ENCODE measurements around the gene PGPEP1. TPM values are rescaled to one million over a fixed set of nuclear protein-coding genes. Genes with fewer than 3 reads are reported as not detected.

Gene PGPEP1
- total RNA-seq, 1 experiment from 2014 or later, result 6.5 TPM

DNA sequence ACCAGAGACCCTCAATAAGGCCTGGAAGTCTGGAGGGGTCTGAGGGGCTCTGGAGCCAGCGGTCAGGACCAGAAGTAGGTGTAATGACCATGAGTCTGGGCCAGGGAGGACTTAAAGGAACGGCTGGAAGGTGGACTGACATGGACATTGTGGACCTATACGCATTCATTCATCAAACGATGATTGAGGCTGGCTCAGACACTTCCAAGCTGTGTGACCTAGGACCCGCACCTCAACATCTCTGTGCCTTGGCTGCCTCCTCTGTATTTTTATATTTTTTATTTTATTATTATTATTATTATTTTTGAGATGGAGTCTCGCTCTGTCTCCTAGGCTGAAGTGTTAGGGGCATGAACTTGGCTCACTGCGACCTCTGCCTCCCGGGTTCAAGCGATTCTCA is 66.4 kb downstream of the PGPEP1 start:
- Mint-ChIP-seq H3K9me3 (ENCODE audit: unreplicated experiment) (no peaks in the 10 kb centered on the region), H3K27me3 (ENCODE audit: insufficient read depth, unreplicated experiment) (no peaks in the 10 kb centered on the region), H3K27ac (ENCODE audit: low read depth, unreplicated experiment) (no peak overlapping the region), H3K4me3 (ENCODE audit: unreplicated experiment) (no peak overlapping the region), H3K4me1 (ENCODE audit: insufficient read depth, unreplicated experiment) (peaks cover 9% of the 10 kb centered on the region), H3K36me3 (ENCODE audit: insufficient read depth, unreplicated experiment) (no peaks in the 10 kb centered on the region)
- no TSS peak for BruUV-seq (replicated peaks)
- POLR2A ChIA-PET, result no interaction called here
- CTCF ChIA-PET, result interaction anchor here (0.7 to 2.6 kb wide), 3 partner anchors 18 to 1149 kb away, joined by 3 to 12 read pairs (median 3); no protein-coding TSS in a partner anchor
- intact Hi-C loops (cut with micrococcal nuclease), result no loop called here
- no peak for DNase-seq (ENCODE audit: unreplicated experiment)
- TF ChIP-seq CTCF (IDR thresholded peaks at IDR 0.05; ENCODE audit: unreplicated experiment), result no peak

DNA sequence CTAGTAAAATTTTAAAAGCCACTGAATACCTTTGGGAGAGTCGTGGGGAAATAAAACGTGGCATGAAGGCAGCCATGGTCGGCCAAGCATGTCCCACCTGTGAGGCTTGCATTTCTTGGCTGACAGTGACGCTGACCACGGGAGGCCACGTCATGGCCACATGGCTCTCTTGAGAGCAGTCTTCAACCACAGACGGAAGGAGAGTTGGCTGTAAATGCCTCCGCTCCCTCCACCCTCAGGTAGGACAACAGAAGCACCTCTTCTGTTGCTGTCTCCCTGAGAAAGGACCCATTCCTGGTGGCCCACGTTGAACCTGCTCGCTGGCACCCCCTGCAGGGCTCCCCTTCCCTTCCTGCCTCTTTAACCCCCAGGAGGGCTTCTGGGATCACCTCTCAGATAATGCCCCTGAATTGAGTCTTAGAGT is 67.7 kb downstream of the PGPEP1 start:
- no peak for TF ChIP-seq CTCF (IDR thresholded peaks at IDR 0.05; ENCODE audit: unreplicated experiment)
- Mint-ChIP-seq H3K9me3 (ENCODE audit: unreplicated experiment) (no peaks in the 10 kb centered on the region), H3K4me1 (ENCODE audit: insufficient read depth, unreplicated experiment) (peaks cover 6% of the 10 kb centered on the region), H3K36me3 (ENCODE audit: insufficient read depth, unreplicated experiment) (no peaks in the 10 kb centered on the region), H3K27me3 (ENCODE audit: insufficient read depth, unreplicated experiment) (no peaks in the 10 kb centered on the region), H3K27ac (ENCODE audit: low read depth, unreplicated experiment) (no peak overlapping the region), H3K4me3 (ENCODE audit: unreplicated experiment) (no peak overlapping the region)
- no TSS peak for BruUV-seq (replicated peaks)
- no peak for DNase-seq (ENCODE audit: unreplicated experiment)
- CTCF ChIA-PET, result no interaction called here
- intact Hi-C loops (cut with micrococcal nuclease), result no loop called here
- POLR2A ChIA-PET, result interaction anchor here (0.7 kb wide), 1 partner anchor 556 kb away, joined by 4 read pairs; no protein-coding TSS in a partner anchor

DNA sequence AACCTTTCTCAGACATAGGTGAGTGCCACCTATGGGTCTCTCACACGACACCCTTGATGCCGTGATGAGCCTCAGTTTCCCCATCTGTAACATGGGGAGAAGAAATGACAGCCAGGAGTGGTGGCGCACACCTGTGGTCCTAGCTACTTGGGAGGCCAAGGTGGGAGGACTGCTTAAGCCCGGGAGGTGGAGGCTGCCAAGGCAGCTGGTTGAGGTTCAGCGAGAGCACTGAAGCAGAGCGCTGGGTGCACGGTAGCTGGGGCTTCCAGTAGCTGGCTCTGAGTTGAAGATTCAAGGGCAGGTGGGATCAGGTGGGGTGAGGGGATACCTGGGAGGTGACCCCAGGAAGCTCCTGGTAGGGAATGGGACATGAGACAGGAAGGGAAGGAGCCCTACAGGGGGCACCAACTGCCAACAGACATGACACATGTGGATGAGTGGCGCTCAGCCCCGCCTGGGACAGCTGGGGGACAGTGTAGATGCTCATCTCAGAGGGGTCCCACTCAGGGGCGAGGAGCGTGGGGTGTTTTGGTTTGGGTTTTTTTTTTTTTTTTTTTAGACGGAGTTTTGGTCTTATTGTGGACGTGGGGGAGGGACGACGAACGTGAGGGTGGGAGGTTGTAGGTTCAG is 72.3 kb downstream of the PGPEP1 start:
- intact Hi-C loops (cut with micrococcal nuclease), result no loop called here
- CTCF ChIA-PET, result interaction anchor here (0.5 to 6.7 kb wide), 14 partner anchors 11 to 161 kb away, joined by 3 to 118 read pairs (median 4); partner anchors contain the start of gene GDF15
- POLR2A ChIA-PET, result no interaction called here
- TF ChIP-seq CTCF (IDR thresholded peaks at IDR 0.05; ENCODE audit: unreplicated experiment), result no peak
- no peak for DNase-seq (ENCODE audit: unreplicated experiment)
- Mint-ChIP-seq H3K27me3 (ENCODE audit: insufficient read depth, unreplicated experiment) (no peaks in the 10 kb centered on the region), H3K36me3 (ENCODE audit: insufficient read depth, unreplicated experiment) (no peaks in the 10 kb centered on the region), H3K4me1 (ENCODE audit: insufficient read depth, unreplicated experiment) (peaks cover 6% of the 10 kb centered on the region), H3K9me3 (ENCODE audit: unreplicated experiment) (no peaks in the 10 kb centered on the region), H3K4me3 (ENCODE audit: unreplicated experiment) (no peak overlapping the region), H3K27ac (ENCODE audit: low read depth, unreplicated experiment) (no peak overlapping the region)
- BruUV-seq (replicated peaks), result no TSS peak

GRCh38 chr19:18414504-18415177 is 74.2 kb downstream of the PGPEP1 start:
- DNase-seq (ENCODE audit: unreplicated experiment), result no peak
- H3K4me1 Mint-ChIP-seq (ENCODE audit: insufficient read depth, unreplicated experiment), result peaks cover 16% of the 10 kb centered on the region
- ChIA-PET CTCF (interaction anchor here (0.5 to 6.7 kb wide), 11 partner anchors 16 to 208 kb away, joined by 3 to 118 read pairs (median 3); partner anchors contain the start of gene GDF15), POLR2A (interaction anchor here (0.7 kb wide), 2 partner anchors 37 to 133 kb away, joined by 3 to 4 read pairs; partner anchors contain the start of gene JUND)
- H3K36me3 Mint-ChIP-seq (ENCODE audit: insufficient read depth, unreplicated experiment), result no peaks in the 10 kb centered on the region
- TF ChIP-seq CTCF (IDR thresholded peaks at IDR 0.05; ENCODE audit: unreplicated experiment), result no peak
- no peaks in the 10 kb centered on the region for H3K9me3 Mint-ChIP-seq (ENCODE audit: unreplicated experiment)
- intact Hi-C loops (cut with micrococcal nuclease), result no loop called here
- no peak overlapping the region for H3K4me3 Mint-ChIP-seq (ENCODE audit: unreplicated experiment)
- BruUV-seq (replicated peaks), result no TSS peak
- no peak overlapping the region for H3K27ac Mint-ChIP-seq (ENCODE audit: low read depth, unreplicated experiment)
- H3K27me3 Mint-ChIP-seq (ENCODE audit: insufficient read depth, unreplicated experiment), result no peaks in the 10 kb centered on the region
